HFF-Myc (cell line): ENCODE measurements around the gene RIMS3.

Experiments used
- DNase-seq: peaks from one replicate; pipeline ENCODE4 v3.0.0-alpha.2; 2011; ENCODE audit warnings: low read depth; ENCODE audit errors: extremely low read depth
- H3K4me3 ChIP-seq: replicated peaks from 2 replicates; pipeline ENCODE4 v1.5.1; 2011; ENCODE audit warnings: low read depth, mild to moderate bottlenecking, control low read depth, low read length
- CTCF ChIP-seq: IDR thresholded peaks from 2 replicates; pipeline ENCODE4 v1.5.1; 2012; ENCODE audit warnings: mild to moderate bottlenecking, low read depth, low read length, control low read depth; ENCODE audit errors: missing control alignments

RIMS3 gene

GRCh38 chr1:40625476-40626382 is 39.8 kb downstream of the RIMS3 start:
- no peak for TF ChIP-seq CTCF
- DNase-seq, result no peak
- H3K4me3 ChIP-seq, result no peak overlapping the region

DNA sequence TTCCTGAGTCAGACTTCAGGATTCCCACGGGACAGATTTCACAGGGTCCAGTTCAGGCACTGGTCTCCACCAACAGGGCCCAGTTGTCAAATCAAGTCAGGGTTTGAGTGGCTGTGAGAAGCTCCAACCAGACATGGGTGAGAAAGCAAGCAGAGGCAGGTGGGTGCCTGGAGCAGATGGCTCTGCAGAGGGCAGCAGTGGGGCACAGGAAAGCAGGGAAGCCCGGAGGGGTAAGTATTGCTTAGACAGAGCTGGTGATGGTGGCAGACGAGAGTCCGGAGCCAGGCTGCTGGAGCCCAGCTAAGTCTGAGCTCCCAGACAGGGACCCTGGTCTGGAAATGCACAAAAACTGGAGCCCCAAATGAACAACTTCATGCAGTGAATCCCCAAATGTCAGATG is 40.4 kb downstream of the RIMS3 start:
- no peak for DNase-seq

DNA sequence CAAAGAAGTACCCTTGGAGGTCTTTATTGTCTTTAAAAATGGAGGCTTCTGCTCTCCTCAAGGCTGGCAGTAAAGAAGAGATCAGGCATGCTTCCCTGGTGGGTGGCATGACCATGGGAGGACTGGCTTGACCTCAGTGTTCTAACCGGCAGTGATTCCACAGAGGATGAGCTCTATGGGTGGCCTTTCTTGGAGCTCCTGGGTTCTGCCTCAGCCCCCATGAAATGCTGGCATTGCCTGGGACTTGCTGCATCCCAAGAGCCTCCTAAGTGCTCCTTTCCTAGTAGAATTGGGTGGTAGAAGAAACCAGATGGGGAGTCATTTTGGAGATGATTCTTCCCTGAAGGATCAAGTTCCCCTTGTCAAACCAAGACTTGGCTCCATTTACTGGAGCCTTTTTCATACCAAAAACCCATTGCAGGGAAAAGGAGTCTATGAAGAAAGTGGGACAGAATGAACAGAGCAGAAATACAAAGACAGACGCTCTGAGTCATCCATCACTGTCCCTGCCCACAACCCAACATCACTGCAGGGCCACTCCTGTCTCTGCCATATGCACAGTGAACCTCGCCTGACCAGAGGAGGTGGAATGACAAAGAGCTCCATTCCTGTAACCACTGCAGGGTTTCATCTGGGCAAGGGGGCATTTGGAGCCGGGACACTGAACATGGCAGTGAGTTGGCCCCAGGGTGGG is 42.4 kb downstream of the RIMS3 start:
- no peak for DNase-seq
- no peak for TF ChIP-seq CTCF

More for the DNA sequence above, 40.4 kb downstream of the RIMS3 start:
- TF ChIP-seq CTCF, result peak; percentile 28
- no peak overlapping the region for H3K4me3 ChIP-seq

GRCh38 chr1:40621821-40622450 is 43.5 kb downstream of the RIMS3 start:
- DNase-seq, result no peak
- no peak overlapping the region for H3K4me3 ChIP-seq
- no peak for TF ChIP-seq CTCF

More for the DNA sequence above, 42.4 kb downstream of the RIMS3 start:
- no peak overlapping the region for H3K4me3 ChIP-seq

DNA sequence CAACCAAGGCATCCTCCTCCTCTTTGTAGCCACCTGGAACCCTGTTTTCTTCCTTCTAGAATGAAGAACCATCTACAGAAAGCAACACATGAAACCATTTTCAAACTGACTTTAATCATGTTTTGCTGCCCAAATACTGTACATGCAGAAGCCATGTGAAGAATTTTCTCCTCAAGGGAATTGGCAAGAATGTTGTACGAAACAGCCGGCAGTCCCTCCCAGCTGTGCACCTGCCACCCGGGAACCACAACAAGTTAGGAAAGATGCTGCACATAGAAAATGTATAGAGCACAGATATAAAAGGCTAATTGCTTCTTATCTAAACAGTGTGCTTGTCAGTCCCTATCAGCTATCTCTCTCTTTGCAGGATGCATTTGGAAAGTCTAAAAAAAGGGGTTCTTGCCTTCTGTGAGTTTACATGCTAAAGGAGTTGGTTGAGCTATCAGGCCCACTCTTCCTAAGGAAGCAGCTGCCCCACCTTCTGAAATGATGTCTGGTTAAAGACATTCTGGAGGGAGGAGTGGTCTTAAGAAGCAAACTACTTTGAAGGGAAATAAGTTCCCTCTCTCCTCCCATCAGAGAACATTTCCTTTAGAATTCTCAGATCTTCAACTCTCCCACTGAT is 44.8 kb downstream of the RIMS3 start:
- no peak for TF ChIP-seq CTCF
- DNase-seq, result no peak
- no peak overlapping the region for H3K4me3 ChIP-seq

- no peak for TF ChIP-seq CTCF
- no peak for DNase-seq
- no peak overlapping the region for H3K4me3 ChIP-seq
Measured at GRCh38 chr1:40620150-40620549, 45.3 kb downstream of the RIMS3 start.
